GM10248 (cell line): ENCODE data around the gene PRPS1.

Experiments
- CTCF ChIA-PET: fragments of 300-600 bp; sonication (Branson Sonifier 250); formaldehyde crosslinking; extraction: SDS; loops from one replicate; lab custom pipeline; 2021; ENCODE audit warnings: antibody characterized with exemption; lab: Yijun Ruan, JAX
- POLR2A ChIA-PET: fragments of 350-650 bp; sonication (Branson Sonifier 250); formaldehyde crosslinking; extraction: SDS; loops from one replicate; lab custom pipeline; 2020; ENCODE audit warnings: antibody characterized with exemption; lab: Yijun Ruan, JAX
- DNase-seq: peaks from one replicate; pipeline ENCODE4 v3.0.0; 2012; ENCODE audit errors: extremely low spot score
- CTCF ChIP-seq: IDR thresholded peaks from 2 replicates; pipeline ENCODE4 v1.5.1; 2012; ENCODE audit warnings: mild to moderate bottlenecking, low read depth; ENCODE audit errors: extremely low read depth, missing control alignments, control extremely low read depth

PRPS1 gene

GRCh38 chrX:107675365-107675654 lies 47.0 kb downstream of the PRPS1 start:
- no peak for TF ChIP-seq CTCF
- CTCF ChIA-PET: interaction anchor here (3.3 to 17.6 kb wide), 2 partner anchors 40 to 101 kb away, joined by 44 to 304 read pairs; partner anchors contain the start of genes NCBP2L and TSC22D3
- POLR2A ChIA-PET: interaction anchor here (4.2 to 4.4 kb wide), 2 partner anchors 37 to 41 kb away, joined by 34 to 59 read pairs; no protein-coding TSS in a partner anchor
- DNase-seq: no peak

GRCh38 chrX:107675823-107676555 lies 47.7 kb downstream of the PRPS1 start:
- CTCF ChIA-PET: interaction anchor here (0.7 to 17.6 kb wide), 6 partner anchors 18 to 100 kb away, joined by 3 to 304 read pairs (median 4); partner anchors contain the start of genes NCBP2L and TSC22D3
- no peak for DNase-seq
- TF ChIP-seq CTCF: no peak
- POLR2A ChIA-PET: interaction anchor here (2.6 to 4.2 kb wide), 2 partner anchors 36 to 40 kb away, joined by 30 to 34 read pairs; no protein-coding TSS in a partner anchor

- no peak for TF ChIP-seq CTCF
- POLR2A ChIA-PET: interaction anchor here (0.6 to 4.2 kb wide), 4 partner anchors 33 to 39 kb away, joined by 3 to 34 read pairs (median 19); no protein-coding TSS in a partner anchor
- CTCF ChIA-PET: interaction anchor here (0.7 to 17.6 kb wide), 8 partner anchors 7 to 73 kb away, joined by 3 to 304 read pairs (median 4); no protein-coding TSS in a partner anchor
- no peak for DNase-seq
Observed at GRCh38 chrX:107676559-107677378, 48.5 kb downstream of the PRPS1 start.

GRCh38 chrX:107677501-107677901 lies 49.2 kb downstream of the PRPS1 start:
- no peak for DNase-seq
- no peak for TF ChIP-seq CTCF
- CTCF ChIA-PET: interaction anchor here (1.2 to 17.6 kb wide), 4 partner anchors 8 to 38 kb away, joined by 3 to 304 read pairs (median 7); no protein-coding TSS in a partner anchor
- POLR2A ChIA-PET: interaction anchor here (0.6 to 2.6 kb wide), 3 partner anchors 32 to 38 kb away, joined by 3 to 30 read pairs (median 8); no protein-coding TSS in a partner anchor

- no peak for DNase-seq
- POLR2A ChIA-PET: interaction anchor here (1.5 to 2.6 kb wide), 2 partner anchors 34 to 38 kb away, joined by 8 to 30 read pairs; no protein-coding TSS in a partner anchor
- no peak for TF ChIP-seq CTCF
- CTCF ChIA-PET: interaction anchor here (1.2 to 17.6 kb wide), 4 partner anchors 8 to 38 kb away, joined by 3 to 304 read pairs (median 7); no protein-coding TSS in a partner anchor
Observed at GRCh38 chrX:107677909-107678308, 49.6 kb downstream of the PRPS1 start.
